Measurements from ENCODE around the gene KRTAP21-3. TPM values are rescaled to one million over a fixed set of nuclear protein-coding genes. Genes with fewer than 3 reads are reported as not detected.

KRTAP21-3 gene, protein sequence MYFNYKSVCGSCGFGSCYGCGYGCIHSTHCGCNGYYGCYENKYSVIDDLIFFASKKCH
- not detected in 2 replicates for total RNA-seq

DNA sequence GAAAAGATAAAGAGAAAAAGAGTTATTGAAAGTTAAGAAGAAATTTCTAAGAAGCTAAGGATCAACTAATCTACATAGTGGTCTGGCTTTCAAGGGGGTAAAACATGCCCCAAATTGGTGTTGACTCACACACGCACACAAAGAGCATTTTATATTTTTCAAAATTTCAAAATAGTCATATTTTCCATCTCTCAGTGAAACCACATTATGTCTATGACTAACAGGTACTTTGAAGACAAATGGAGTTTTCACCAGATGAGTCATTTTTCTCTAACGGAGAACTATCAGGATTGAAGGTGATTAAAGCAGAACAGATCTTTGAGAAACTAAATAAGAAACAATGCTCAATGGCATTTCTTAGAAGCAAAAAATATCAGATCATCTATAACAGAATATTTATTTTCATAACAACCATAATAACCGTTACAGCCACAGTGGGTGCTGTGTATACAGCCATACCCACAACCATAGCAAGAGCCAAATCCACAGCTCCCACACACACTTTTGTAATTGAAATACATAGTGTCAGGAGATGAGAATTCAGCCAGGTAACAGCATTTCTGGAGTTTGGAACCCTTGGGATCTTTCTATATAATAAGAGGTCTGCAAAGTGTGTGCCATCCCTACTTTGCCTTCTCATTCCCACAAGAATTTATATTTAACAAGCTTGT is at the start of gene KRTAP21-3:
Gene KRTAP21-3 (minus strand): TSS at position 539 of the 671 bp plus-strand sequence. CDS start 18 bp downstream, at position 521.

DNA sequence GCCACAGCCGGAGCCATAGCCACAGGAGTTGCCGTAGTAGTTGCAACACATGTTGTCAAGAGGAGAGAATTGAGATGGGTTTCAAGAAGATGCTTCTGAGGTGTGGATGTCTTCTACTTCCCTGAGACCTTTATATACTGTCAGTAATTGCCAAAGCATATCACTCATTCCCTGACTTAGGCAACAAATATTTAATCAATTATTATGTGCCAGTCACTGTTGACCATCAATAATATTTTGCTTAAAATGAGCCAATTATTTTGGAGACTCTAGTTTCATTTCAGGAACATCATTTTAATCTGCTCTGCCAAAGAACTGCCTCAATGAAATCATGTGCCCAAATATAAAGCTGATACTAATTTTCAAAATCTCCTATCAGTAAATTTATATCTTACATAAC is 36.8 kb upstream of the KRTAP21-3 start, which contains the start of gene KRTAP21-1:
Gene KRTAP21-1 (minus strand): TSS at position 101 of the 400 bp plus-strand sequence. CDS start 50 bp downstream, at position 51.

DNA sequence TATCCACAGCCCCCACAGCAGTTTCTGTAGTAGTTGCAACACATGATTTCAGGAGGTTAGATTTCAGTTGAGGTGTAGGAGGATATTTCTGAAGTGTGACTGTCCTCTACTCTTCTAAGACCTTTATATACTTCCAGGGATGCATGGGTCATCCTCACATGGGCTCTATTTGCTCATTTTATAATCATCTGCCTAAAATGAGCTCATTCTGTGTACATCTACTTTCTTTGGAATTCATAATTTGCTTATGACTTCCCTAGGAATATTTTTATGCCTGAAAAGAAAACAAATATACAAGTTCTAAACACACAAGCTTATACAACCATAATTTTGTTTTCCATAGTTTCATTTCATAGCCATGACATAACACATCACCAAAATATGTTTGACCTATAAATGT is 28.6 kb upstream of the KRTAP21-3 start, which contains the start of gene KRTAP21-2:
Gene KRTAP21-2 (minus strand): TSS at position 101 of the 400 bp plus-strand sequence. CDS start 57 bp downstream, at position 44.

Small RNAs within 50 kb of the gene (small RNA-seq; reads per million reads assigned to genes)
- gene AP000244.1 (not detected), gene KRTAP21-3 (not detected)

Other genes with a start within 250 kb of the KRTAP21-3 start
- gene KRTAP19-1, start 238.4 kb downstream of the KRTAP21-3 start, total RNA-seq: not detected in 2 replicates
- gene KRTAP19-2, start 231.3 kb downstream of the KRTAP21-3 start, total RNA-seq: not detected in 2 replicates
- not detected in 2 replicates for gene KRTAP19-3, start 226.8 kb downstream of the KRTAP21-3 start, total RNA-seq
- gene KRTAP19-4, start 221.6 kb downstream of the KRTAP21-3 start, total RNA-seq: not detected in 2 replicates
- gene KRTAP19-5, start 216.6 kb downstream of the KRTAP21-3 start, total RNA-seq: not detected in 2 replicates
- gene KRTAP19-6, start 176.9 kb downstream of the KRTAP21-3 start, total RNA-seq: not detected in 2 replicates
- not detected in 2 replicates for gene KRTAP19-7, start 157.5 kb downstream of the KRTAP21-3 start, total RNA-seq
- not detected in 2 replicates for gene KRTAP22-2, start 128.4 kb downstream of the KRTAP21-3 start, total RNA-seq
- not detected in 2 replicates for gene KRTAP6-3, start 126.3 kb downstream of the KRTAP21-3 start, total RNA-seq
- not detected in 2 replicates for gene KRTAP6-2, start 119.9 kb downstream of the KRTAP21-3 start, total RNA-seq
- gene KRTAP22-1, start 117.7 kb downstream of the KRTAP21-3 start, total RNA-seq: not detected in 2 replicates
- gene KRTAP6-1, start 104.8 kb downstream of the KRTAP21-3 start, total RNA-seq: not detected in 2 replicates
- not detected in 2 replicates for gene KRTAP20-1, start 102.4 kb downstream of the KRTAP21-3 start, total RNA-seq
- gene KRTAP20-4, start 98.2 kb downstream of the KRTAP21-3 start, total RNA-seq: not detected in 2 replicates
- not detected in 2 replicates for gene KRTAP20-2, start 83.6 kb downstream of the KRTAP21-3 start, total RNA-seq
- gene KRTAP20-3, start 75.9 kb downstream of the KRTAP21-3 start, total RNA-seq: not detected in 2 replicates
- gene KRTAP21-2, start 28.5 kb upstream of the KRTAP21-3 start, total RNA-seq: not detected in 2 replicates
- gene KRTAP21-1, start 36.7 kb upstream of the KRTAP21-3 start, total RNA-seq: not detected in 2 replicates
- gene KRTAP8-1, start 94.5 kb upstream of the KRTAP21-3 start, total RNA-seq: not detected in 2 replicates
- gene KRTAP7-1, start 111.0 kb upstream of the KRTAP21-3 start, total RNA-seq: not detected in 2 replicates
- gene KRTAP11-1, start 162.8 kb upstream of the KRTAP21-3 start, total RNA-seq: not detected in 2 replicates